Central memory CD4-positive, alpha-beta T cell (primary cell): ENCODE results near the gene KCNA3.

Experiments
- DNase-seq: peaks from one replicate; pipeline ENCODE4 v3.0.0; 2022

KCNA3 gene

DNA sequence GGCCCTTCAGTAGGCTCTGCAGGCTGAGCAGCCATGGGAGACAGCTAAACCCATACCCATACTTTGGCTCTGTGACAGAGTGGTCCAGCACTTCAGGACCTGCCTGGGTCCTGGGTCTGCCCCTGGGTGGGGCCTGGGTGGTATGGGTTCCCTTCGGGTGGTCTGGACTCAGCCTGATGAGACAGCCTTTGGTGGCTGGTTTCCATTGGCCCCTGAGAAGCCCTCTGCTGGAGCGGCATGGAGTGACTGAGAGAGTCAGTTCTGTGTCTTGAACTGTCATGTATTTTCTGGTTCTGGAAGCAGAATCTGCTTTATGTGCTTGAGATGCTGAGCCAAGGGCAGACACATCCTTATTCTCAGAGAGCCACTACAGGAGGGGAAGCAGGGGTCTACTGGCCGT, 37.3 kb downstream of the KCNA3 start:
- DNase-seq = no peak

DNA sequence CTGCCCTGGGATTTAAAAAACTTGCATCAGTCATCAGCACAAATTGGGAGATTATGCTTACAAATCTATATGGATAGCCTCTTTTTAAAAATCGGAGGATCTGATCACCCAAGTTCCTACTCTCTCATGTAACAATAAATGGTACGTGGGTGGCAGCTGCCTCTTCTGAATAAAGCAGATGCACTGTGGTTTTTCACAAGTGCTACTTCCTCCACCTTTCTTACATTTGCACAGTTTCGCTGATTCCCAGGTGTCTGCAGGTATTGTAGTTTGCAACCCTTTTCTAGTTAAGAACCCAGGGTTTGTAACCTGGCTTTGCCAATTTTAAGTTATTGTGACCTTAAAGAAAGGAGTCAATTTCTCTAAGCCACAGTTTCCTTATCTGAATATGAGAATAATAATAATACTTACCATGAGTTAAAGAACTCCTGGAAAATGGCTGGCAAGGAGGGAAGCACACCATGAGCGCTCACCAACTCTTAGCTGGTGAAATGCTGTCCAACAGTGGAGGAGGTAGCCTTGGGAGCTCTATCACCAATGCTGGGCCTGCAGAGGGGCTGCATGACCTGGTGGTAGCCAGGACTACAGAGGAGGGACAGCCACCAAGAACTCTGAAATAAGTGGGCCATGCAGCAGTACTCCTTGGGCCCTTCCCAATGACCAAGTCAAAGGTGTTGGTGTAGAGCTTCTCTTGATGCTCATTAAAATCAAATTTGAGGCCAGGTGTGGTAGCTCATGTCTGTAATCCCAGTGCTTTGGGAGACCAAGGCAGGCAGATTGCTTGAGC, 38.4 kb downstream of the KCNA3 start:
- peak; percentile 29 for DNase-seq

DNA sequence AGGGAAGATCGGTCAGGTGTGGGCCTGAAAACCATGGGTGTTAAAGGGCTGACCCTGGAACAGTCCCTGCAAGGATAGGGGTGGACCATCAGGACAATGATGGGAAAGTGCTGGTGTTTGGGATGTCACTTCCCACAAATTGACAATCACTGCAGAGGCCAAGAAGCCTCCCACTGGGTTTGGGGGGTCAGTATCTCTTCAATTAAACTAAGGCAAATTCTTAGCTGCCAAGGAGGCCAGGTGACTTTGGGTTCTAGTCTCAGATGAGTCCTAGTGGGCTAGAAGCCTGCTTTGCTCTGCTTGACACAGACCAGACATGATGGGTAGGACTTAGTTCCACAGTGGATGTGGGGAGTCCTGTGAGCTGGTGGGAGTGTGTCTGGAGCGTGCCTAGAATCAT, 39.3 kb downstream of the KCNA3 start:
- DNase-seq = no peak

DNA sequence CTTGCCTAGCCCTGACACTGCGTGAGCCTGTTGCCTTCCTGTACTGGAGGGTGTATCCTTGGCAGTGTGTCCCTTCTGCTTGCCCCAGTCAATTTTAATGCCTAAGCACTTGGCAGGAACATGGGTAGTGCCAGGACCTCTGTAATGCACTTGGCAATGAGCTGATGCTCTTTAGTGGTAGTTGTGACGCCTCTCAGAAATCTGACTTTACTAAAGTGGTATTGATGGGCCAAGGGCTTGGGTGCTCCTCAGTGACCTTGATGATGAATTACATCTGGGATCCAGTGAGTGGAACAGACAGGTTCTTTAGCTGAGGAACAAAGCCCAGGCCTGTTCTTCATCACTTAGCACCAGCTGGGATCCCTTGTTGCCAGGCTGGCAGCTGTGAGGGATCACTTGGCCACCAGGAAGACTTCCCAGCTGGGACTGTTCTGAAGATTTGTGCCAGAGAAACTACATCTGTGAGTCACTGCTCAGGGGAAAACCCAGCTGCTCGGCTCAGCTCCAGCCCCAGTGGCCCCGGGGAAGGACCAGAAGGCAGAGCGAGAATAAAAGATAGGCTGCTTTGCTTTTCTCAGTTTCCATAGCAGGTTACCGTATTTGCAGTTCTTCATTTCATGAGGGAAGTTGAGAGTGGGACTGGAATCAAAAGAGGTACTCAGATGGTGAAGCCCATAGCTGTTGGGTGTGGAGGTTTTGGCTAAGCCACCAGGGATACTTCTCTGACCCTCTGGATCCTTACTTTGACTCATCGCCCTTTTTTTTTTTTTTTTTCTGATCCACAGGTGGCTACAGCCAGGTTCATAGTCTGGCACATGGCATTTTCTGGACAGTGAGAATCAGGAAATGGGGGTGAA, 40.1 kb downstream of the KCNA3 start:
- DNase-seq = peak; percentile 53

DNA sequence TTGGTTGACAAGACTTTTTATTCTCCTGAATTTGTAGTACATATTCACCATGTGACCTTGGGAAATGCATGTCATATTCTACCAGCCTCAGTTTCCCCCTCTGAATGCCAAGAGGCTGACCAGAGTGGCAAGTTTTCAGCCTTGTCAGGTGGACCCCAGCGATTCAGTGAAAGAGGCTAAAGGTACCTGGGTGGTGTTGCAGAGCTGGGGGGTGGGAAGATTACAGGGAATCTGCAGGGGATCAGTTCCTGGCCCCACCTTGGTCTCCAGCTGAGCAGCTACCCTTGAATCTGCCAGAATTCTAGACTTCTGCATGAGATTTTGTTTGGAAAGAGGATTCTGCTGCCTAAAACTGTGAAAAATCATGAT, 40.7 kb downstream of the KCNA3 start:
- no peak for DNase-seq

DNA sequence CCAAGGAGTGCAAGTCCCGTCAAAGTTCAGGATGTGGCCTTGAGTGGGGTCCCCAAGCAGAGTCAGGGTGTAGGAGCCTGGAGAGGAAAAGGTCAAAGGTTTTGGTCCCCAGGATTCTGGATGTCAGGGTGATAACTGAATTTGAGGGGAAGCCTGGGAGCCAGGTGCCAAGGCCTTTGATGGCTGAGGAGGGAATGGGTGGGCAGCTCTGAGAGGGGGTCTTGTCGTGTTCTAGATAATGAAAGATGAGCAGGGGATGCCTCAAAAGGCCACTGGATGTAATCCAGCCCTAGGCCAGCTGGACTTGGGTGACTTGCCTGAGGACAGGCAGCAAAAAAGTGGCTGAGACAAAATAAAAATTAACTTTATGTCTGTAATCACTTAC, 41.1 kb downstream of the KCNA3 start:
- DNase-seq = no peak

DNA sequence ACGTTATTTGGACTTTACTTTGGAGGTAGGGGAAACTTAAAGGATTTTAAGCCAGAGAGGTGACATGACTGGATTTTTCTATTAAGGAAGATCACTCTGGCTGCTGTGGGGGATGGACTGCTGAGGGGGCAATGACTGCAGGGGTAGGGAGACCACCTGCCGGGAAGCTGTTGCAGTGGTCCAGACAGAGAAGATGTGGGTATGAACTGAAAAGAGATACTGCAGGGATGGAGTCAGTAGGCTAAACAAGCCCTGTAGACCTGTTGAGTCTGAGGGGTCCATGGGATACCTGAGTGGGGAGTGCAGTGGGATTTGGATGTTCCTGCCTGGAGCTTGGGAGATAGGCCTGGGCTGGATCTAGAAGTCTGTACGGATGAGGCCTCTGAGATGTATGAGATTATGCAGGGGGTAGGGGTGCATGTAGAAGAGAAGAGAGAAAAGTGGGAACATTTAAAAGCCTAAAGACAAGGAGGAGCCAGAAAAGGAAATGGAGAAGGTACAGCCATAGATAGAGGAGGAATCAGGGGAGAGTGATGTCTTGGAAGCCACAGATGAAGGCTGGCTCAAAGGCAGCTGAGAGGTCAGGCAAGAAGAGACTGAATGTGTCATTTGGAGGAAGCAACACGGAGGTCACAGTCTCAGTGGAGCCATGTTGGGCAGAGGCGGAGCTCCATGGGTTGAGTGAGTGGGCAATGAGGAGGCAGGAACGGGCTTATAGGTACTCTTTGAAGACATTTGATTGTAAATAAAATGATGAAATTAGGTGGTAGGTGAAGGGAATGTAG, 42.7 kb downstream of the KCNA3 start:
- no peak for DNase-seq

DNA sequence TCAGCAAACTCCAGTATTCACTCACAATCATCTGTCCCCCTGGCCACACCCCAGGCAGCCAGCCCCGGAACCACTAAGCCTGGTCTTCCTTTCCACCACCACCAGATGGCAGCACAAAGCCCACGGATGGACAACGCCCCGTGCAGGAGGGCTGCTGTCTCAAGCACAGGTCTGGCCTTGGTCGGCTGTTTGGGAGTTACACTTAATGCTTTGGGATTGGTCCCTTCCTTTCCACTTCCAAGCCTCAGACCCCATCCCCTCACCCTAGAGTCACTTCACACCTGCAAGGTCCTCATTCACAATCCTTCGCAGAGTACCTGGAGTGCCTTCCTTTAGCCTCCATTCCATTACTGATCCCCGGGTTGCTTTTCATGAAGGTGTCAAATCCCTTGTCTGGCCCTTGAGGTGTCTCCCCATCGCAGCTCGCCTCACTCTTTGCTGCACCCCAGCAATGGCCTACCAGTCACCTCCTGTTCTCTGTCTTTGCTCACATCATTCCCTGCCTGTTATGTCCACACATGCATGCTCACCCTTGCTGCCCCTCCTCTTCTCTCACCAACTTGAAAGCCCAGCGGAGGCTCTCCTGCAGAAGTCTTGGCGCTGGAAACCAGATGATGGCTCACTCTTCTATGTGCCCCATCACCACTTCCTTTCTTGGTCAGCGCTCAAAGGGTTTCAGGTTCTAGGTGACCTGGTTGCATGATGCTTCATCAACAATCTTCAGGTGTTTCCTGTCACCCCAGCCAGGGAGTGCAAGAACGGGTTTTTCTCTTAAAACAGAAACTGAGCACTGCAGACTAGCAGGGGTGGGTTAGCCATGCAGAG, 43.7 kb downstream of the KCNA3 start:
- peak; percentile 89 for DNase-seq

DNA sequence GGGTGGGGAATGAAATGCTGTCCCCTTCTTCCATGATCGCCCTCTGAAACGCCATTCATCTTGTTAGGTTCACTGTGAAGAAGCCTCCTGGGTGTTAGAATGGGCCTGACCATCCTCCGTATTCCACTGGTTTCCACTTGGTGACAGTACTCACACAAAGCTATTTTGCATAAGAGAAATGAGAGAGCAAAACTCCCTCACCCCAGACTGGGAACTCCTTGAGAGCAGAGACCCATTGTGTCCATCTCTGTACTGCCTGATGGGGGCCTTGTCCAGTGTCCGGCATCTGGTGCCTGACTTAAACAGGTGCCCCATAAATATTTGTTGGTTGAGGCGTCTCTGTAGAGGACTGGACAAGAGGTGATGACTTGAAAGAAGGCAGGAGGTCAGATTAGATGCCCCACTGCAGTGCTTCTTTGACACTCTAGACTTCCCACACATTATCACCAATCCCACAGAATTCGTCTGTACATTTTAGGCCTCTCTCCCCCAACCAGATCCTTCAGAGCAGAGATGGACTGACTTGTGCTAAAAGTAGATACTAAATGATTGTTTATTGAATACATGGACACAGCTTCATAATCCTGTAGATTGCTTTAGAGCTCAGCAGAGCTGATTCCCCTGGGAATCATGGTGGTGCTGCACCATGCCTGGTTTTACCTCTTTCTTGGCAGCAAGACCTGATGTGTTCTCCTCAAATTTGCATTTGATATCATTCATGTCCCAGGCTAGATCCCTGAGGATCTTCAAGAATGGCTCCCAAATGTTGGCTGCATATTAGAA, 46.2 kb downstream of the KCNA3 start:
- no peak for DNase-seq

DNA sequence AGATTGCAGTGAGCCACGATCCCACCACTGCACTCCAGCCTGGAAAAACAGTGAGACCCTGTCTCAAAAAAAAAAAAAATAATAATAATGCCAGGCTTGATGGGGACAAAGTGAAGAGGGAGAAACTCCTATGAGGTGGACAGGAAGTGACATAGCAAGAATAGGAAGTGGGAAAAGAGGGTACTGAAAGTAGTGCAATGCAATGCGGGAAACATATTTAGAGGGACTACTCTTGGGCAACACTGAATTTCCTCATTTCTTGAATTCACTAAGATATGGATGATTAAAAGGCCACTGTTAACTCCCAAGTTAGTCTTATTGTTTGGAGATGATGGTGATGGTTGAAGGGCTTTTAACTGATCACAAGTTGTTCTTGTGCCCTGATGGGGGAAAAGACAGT, 47.0 kb downstream of the KCNA3 start:
- no peak for DNase-seq

DNA sequence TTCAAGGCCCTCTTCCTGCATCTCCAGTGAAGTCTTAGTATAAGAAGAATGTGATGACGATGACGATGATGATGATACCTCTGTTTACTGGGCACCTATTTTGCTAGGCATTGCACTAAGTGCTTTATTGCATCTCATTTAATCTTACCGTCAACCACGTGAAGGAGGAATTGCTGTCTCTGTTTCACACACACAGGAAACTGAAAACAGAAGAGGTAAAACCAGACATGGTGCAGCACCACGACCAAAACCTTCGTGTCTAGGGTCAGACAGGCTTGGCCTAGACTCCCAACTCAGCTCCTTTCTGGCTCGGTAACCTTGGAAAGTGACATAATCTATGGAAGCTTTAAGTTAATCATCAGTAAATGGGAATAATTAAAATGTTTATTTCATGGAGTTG, 47.9 kb downstream of the KCNA3 start:
- no peak for DNase-seq
